HL-60 (cell line): ENCODE measurements around the gene ZDHHC9.

Experiments
- CTCF ChIP-seq: IDR thresholded peaks from one replicate; pipeline ENCODE4 v1.5.1; 2011; ENCODE audit warnings: low read length, control low read depth, inconsistent platforms; ENCODE audit not compliant: insufficient read depth
- GABPA ChIP-seq: IDR thresholded peaks from 2 replicates; pipeline ENCODE4 v1.6.1; 2012; ENCODE audit warnings: low read depth
- POLR2AphosphoS5 ChIP-seq: IDR thresholded peaks from 2 replicates; pipeline ENCODE4 v1.6.1; 2012; ENCODE audit warnings: low read depth
- SPI1 ChIP-seq: IDR thresholded peaks from 2 replicates; pipeline ENCODE4 v1.6.1; 2012; ENCODE audit warnings: low read depth, mild to moderate bottlenecking, borderline replicate concordance
- TF ChIP-seq, protein P1 (sequence below): IDR thresholded peaks from 2 replicates; pipeline ENCODE4 v1.6.1; 2012; ENCODE audit warnings: low read depth; ENCODE audit not compliant: insufficient replicate concordance

- no peak for TF ChIP-seq CTCF
- TF ChIP-seq, protein P1, sequence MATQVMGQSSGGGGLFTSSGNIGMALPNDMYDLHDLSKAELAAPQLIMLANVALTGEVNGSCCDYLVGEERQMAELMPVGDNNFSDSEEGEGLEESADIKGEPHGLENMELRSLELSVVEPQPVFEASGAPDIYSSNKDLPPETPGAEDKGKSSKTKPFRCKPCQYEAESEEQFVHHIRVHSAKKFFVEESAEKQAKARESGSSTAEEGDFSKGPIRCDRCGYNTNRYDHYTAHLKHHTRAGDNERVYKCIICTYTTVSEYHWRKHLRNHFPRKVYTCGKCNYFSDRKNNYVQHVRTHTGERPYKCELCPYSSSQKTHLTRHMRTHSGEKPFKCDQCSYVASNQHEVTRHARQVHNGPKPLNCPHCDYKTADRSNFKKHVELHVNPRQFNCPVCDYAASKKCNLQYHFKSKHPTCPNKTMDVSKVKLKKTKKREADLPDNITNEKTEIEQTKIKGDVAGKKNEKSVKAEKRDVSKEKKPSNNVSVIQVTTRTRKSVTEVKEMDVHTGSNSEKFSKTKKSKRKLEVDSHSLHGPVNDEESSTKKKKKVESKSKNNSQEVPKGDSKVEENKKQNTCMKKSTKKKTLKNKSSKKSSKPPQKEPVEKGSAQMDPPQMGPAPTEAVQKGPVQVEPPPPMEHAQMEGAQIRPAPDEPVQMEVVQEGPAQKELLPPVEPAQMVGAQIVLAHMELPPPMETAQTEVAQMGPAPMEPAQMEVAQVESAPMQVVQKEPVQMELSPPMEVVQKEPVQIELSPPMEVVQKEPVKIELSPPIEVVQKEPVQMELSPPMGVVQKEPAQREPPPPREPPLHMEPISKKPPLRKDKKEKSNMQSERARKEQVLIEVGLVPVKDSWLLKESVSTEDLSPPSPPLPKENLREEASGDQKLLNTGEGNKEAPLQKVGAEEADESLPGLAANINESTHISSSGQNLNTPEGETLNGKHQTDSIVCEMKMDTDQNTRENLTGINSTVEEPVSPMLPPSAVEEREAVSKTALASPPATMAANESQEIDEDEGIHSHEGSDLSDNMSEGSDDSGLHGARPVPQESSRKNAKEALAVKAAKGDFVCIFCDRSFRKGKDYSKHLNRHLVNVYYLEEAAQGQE, result no peak
- no peak for TF ChIP-seq POLR2AphosphoS5
- TF ChIP-seq SPI1, result no peak
- TF ChIP-seq GABPA, result no peak
Measured at GRCh38 chrX:129846716-129847115, 3.0 kb upstream of the ZDHHC9 start.
